SK-N-MC (cell line): Measurements from ENCODE around the gene ZNF646.

ENCODE experiments used
- DNase-seq: peaks from one replicate; pipeline ENCODE4 v3.0.0-alpha.2; 2011; ENCODE audit warnings: low read depth, low spot score
- H3K27ac ChIP-seq: fragments of 200-600 bp; sonication (generic); 2 replicates; pipeline ENCODE4 v1.5.1; 2016; ENCODE audit warnings: mixed run types
- H3K36me3 ChIP-seq: fragments of 200-600 bp; sonication (generic); 2 replicates; pipeline ENCODE4 v1.6.1; 2017; ENCODE audit warnings: antibody characterized with exemption, low read length, mixed read lengths; ENCODE audit not compliant: insufficient read depth
- H3K4me3 ChIP-seq: fragments of 200-600 bp; sonication (generic); 2 replicates; pipeline ENCODE4 v1.5.1; 2016
- H3K9ac ChIP-seq: fragments of 200-600 bp; sonication (generic); 2 replicates; pipeline ENCODE4 v1.8.0; 2017; ENCODE audit warnings: mixed run types, mixed read lengths; ENCODE audit not compliant: insufficient read length
- H3K9me3 ChIP-seq: fragments of 200-600 bp; sonication (generic); 2 replicates; pipeline ENCODE4 v1.6.1; 2017; ENCODE audit warnings: low read depth, mild to moderate bottlenecking, antibody characterized with exemption, low read length, moderate library complexity, mixed read lengths
- EZH2 ChIP-seq: fragments of 200-600 bp; sonication (generic); IDR thresholded peaks from one replicate; pipeline ENCODE4 v1.6.1; 2017; ENCODE audit warnings: antibody characterized with exemption
- FOXP2 ChIP-seq: optimal IDR thresholded peaks from 2 replicates; pipeline ENCODE3; 2011; ENCODE audit warnings: mild to moderate bottlenecking, moderate library complexity; ENCODE audit not compliant: insufficient read depth; ENCODE audit errors: extremely low read length, control extremely low read depth
- POLR2AphosphoS5 ChIP-seq: IDR thresholded peaks from 2 replicates; pipeline ENCODE4 v1.6.1; 2012; ENCODE audit warnings: mild to moderate bottlenecking, low read depth, low read length, borderline replicate concordance

Gene ZNF646

GRCh38 chr16:31125844-31126243, 51.6 kb downstream of the ZNF646 start:
- H3K4me3 ChIP-seq = no peak overlapping the region
- no peak for TF ChIP-seq FOXP2
- no peak for TF ChIP-seq POLR2AphosphoS5
- no peak overlapping the region for H3K27ac ChIP-seq
- H3K9me3 ChIP-seq = no peaks in the 10 kb centered on the region
- H3K9ac ChIP-seq = no peak overlapping the region
- DNase-seq = no peak
- peaks cover 17% of the 10 kb centered on the region for H3K36me3 ChIP-seq

GRCh38 chr16:31127182-31127581, 53.0 kb downstream of the ZNF646 start:
- DNase-seq = no peak
- no peak overlapping the region for H3K27ac ChIP-seq
- H3K9ac ChIP-seq = no peak overlapping the region
- peaks cover 3% of the 10 kb centered on the region for H3K36me3 ChIP-seq
- no peak overlapping the region for H3K4me3 ChIP-seq
- TF ChIP-seq EZH2 (no peak), POLR2AphosphoS5 (no peak), FOXP2 (no peak)
- no peaks in the 10 kb centered on the region for H3K9me3 ChIP-seq

DNA sequence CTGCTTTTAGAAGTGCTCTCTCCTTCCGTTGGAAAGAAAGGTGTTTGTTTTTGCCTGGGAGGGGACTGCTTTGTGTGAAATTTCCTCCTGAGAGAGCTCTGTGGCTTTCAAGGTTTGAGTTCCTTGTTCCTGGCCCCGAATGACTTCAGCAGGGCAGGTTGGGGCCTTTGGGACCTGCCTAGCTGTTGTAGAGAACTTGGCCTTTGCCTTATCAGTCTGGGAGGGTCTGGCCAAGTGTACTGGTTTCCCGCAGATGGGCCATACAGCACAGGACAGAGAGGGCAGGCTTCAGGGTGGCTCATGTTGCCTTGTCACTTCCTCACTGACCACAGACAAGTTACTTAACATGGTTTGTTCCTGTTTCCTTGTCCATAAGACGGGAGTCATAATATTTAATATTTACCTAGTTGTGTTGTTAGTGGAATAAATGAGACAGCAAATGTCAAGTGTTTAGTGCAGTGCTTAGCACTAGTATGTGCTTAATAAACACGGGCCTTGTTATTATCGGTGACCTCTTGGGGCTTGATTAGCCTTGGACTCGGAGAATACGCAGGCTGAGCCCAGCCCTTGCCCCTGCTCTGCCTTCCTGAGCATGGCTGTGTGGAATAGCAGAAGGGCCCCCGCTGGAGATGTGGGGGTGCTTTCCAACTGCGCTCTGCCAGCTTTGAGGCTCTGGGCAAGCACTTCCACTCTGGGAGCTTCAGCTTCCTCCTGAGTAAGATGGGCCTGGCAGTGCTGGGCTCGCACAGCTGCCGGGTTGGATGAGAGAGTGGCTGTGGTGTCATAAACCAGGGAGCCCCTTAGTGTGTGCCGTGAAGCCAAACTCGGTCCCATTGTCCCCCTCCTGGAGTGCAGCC, 54.7 kb downstream of the ZNF646 start:
- Histone ChIP-seq H3K36me3 (no peaks in the 10 kb centered on the region), H3K4me3 (no peak overlapping the region), H3K27ac (no peak overlapping the region), H3K9me3 (no peaks in the 10 kb centered on the region), H3K9ac (no peak overlapping the region)
- no peak for TF ChIP-seq EZH2
- TF ChIP-seq POLR2AphosphoS5 = no peak
- TF ChIP-seq FOXP2 = no peak
- DNase-seq = no peak

DNA sequence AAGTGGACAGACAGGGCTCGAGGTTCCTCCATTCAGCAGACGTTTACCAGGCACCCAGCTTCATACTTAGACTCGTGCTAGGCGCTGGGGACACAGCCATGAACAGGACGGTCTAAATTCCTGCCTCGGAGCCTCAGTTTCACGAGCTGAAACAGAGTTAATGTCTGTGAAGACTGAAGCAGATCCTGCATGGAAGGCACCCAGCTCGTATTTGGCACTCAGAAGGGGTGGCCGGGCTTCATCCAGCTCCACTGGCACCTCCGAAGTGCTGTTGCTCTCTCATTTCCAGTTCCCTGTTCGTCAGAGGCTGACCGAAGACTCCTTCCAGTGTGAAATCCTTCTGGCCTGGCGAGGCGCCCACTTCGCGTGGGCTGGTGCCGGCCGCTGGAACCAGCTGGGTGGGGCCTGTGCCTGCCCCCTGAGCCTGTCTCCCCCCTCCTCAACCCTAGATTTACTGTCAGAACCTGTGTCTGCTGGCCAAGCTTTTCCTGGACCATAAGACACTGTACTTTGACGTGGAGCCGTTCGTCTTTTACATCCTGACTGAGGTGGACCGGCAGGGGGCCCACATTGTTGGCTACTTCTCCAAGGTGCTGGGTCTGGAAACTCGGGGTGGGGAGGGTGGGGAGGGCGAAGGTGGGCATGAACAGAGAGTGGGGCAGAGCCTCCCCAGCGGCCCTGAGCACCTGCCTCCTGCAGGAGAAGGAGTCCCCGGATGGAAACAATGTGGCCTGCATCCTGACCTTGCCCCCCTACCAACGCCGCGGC, 55.5 kb downstream of the ZNF646 start:
- no peak overlapping the region for H3K27ac ChIP-seq
- no peak overlapping the region for H3K9ac ChIP-seq

DNA sequence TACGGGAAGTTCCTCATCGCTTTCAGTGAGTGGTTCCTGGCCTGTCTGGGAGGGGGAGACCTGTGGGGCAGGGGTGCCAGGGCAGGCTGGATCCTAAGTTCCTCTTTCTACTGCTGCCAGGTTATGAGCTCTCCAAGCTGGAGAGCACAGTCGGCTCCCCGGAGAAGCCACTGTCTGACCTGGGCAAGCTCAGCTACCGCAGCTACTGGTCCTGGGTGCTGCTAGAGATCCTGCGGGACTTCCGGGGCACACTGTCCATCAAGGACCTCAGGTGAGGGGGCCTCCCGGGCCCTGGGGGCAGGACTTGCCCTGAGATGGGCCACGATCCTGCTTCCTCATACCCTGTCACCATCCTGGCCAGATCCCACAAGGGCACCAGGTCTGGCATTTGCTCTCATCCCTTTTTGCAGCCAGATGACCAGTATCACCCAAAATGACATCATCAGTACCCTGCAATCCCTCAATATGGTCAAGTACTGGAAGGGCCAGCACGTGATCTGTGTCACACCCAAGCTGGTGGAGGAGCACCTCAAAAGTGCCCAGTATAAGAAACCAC, 56.2 kb downstream of the ZNF646 start:
- H3K36me3 ChIP-seq = no peaks in the 10 kb centered on the region
- no peaks in the 10 kb centered on the region for H3K9me3 ChIP-seq
- no peak overlapping the region for H3K9ac ChIP-seq
- TF ChIP-seq EZH2 (no peak), FOXP2 (no peak), POLR2AphosphoS5 (no peak)
- no peak for DNase-seq
- no peak overlapping the region for H3K27ac ChIP-seq
- no peak overlapping the region for H3K4me3 ChIP-seq

More for the DNA sequence above, 55.5 kb downstream of the ZNF646 start:
- no peak for TF ChIP-seq FOXP2
- TF ChIP-seq EZH2 = no peak
- TF ChIP-seq POLR2AphosphoS5 = no peak
- Histone ChIP-seq H3K4me3 (no peak overlapping the region), H3K9me3 (no peaks in the 10 kb centered on the region), H3K36me3 (no peaks in the 10 kb centered on the region)
- no peak for DNase-seq

DNA sequence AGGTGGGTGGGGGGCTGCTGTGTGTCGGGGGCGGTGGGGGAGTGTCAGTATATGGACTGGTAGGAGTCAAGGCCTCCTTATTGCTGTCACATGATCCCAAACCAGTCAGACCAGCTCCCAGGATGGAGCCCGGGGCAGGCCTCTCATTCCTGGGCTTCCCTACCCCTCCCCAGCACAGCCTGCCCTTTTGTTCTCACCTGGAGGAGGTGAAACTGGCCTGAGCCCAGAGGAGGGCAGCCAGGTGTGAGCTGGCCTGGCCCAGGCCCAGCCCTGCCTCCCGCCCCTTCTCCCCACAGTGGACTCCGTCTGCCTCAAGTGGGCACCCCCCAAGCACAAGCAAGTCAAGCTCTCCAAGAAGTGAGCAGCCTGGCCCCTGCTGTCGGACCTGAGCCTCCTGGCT, 56.7 kb downstream of the ZNF646 start:
- Histone ChIP-seq H3K4me3 (no peak overlapping the region), H3K36me3 (no peaks in the 10 kb centered on the region), H3K9ac (no peak overlapping the region), H3K9me3 (no peaks in the 10 kb centered on the region), H3K27ac (no peak overlapping the region)
- TF ChIP-seq POLR2AphosphoS5 (no peak), FOXP2 (no peak), EZH2 (no peak)
- no peak for DNase-seq

- TF ChIP-seq EZH2 (no peak), POLR2AphosphoS5 (no peak), FOXP2 (no peak)
- Histone ChIP-seq H3K36me3 (no peaks in the 10 kb centered on the region), H3K4me3 (no peak overlapping the region), H3K9ac (no peak overlapping the region), H3K27ac (no peak overlapping the region), H3K9me3 (no peaks in the 10 kb centered on the region)
- DNase-seq = no peak
Observed at GRCh38 chr16:31131416-31131815, 57.2 kb downstream of the ZNF646 start.

GRCh38 chr16:31131841-31132271, 57.6 kb downstream of the ZNF646 start:
- no peak overlapping the region for H3K27ac ChIP-seq
- H3K9me3 ChIP-seq = no peaks in the 10 kb centered on the region
- TF ChIP-seq EZH2 = no peak
- no peak for TF ChIP-seq POLR2AphosphoS5
- TF ChIP-seq FOXP2 = no peak
- no peak overlapping the region for H3K9ac ChIP-seq
- H3K36me3 ChIP-seq = no peaks in the 10 kb centered on the region
- no peak for DNase-seq
- no peak overlapping the region for H3K4me3 ChIP-seq
